ENCODE measurements around the gene XKR8. TPM values are rescaled to one million over a fixed set of nuclear protein-coding genes. Genes with fewer than 3 reads are reported as not detected.

XKR8 gene
- total RNA-seq, 1 donor = 5.9 TPM

DNA sequence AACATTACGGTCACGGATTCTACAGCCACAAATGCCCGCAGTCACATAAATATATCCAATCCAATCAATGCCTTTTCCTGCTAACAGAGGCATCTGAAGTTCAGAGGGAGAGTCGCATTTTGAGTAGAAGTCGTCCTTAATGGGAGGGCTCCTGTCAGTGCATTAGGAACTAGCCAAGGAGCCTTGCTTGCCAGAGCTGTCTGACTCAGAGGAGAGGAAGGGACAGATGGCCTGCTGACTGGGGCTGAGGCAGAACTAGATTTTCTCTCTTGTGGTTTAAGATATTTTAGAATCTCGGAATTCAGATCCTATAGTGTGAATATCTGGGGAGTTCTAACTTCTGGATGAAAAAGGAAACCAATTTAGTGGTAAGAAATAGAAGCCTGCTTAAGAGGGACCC is 10.6 kb downstream of the XKR8 start:
- H3K4me3 ChIP-seq (ENCODE audit: low read depth, low read length) = no peak overlapping the region
- peak; percentile 85 for DNase-seq (ENCODE audit: low read depth)
- TF ChIP-seq, protein P1, sequence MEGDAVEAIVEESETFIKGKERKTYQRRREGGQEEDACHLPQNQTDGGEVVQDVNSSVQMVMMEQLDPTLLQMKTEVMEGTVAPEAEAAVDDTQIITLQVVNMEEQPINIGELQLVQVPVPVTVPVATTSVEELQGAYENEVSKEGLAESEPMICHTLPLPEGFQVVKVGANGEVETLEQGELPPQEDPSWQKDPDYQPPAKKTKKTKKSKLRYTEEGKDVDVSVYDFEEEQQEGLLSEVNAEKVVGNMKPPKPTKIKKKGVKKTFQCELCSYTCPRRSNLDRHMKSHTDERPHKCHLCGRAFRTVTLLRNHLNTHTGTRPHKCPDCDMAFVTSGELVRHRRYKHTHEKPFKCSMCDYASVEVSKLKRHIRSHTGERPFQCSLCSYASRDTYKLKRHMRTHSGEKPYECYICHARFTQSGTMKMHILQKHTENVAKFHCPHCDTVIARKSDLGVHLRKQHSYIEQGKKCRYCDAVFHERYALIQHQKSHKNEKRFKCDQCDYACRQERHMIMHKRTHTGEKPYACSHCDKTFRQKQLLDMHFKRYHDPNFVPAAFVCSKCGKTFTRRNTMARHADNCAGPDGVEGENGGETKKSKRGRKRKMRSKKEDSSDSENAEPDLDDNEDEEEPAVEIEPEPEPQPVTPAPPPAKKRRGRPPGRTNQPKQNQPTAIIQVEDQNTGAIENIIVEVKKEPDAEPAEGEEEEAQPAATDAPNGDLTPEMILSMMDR (IDR thresholded peaks at IDR 0.05; ENCODE audit: insufficient read depth, low read length) = no peak

DNA sequence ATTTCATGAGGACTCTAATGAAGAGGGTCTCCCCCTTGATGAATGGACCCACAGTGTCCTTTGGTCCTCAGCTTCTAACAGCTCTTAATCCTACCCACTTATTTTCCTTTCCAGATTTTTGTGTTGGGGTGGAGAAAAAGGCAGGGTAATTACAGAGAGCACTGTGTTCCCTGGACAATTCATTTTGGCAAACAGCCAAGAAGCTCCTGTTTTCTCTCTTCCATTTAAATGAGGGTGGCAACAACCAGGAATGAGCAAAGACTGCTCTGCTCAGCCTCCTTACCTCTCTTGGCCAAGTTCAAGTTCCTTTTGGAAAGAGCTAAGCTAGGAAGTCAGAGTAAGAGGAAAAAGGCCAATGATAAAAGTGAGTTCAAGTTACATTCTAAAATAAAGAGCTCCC is 11.9 kb downstream of the XKR8 start:
- peak; percentile 59 for DNase-seq (ENCODE audit: low read depth)
- TF ChIP-seq, protein P1 (IDR thresholded peaks at IDR 0.05; ENCODE audit: insufficient read depth, low read length) = no peak

DNA sequence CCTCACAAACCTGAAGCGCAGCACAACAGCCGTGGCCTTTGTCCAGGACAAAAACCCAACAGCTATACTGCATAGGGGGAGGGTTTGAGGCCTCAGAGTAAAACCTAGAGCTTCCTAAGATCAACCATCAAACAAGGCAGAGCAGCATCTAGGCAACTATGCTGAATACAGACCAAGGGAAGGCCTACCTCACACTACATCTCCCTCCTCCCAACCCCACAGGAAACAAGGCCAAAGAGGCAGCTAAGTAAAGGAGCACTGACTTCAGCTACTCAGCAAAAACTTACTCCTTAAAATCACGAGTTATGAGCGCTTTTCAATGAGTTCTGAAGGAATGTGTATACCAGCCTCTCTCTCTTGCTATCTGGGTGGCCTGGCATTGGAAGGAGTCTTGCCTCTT is 12.4 kb downstream of the XKR8 start:
- DNase-seq (ENCODE audit: low read depth) = no peak
- TF ChIP-seq, protein P1 (IDR thresholded peaks at IDR 0.05; ENCODE audit: insufficient read depth, low read length) = no peak
- H3K4me3 ChIP-seq (ENCODE audit: low read depth, low read length) = no peak overlapping the region

More for the DNA sequence above, 11.9 kb downstream of the XKR8 start:
- no peak overlapping the region for H3K4me3 ChIP-seq (ENCODE audit: low read depth, low read length)

DNA sequence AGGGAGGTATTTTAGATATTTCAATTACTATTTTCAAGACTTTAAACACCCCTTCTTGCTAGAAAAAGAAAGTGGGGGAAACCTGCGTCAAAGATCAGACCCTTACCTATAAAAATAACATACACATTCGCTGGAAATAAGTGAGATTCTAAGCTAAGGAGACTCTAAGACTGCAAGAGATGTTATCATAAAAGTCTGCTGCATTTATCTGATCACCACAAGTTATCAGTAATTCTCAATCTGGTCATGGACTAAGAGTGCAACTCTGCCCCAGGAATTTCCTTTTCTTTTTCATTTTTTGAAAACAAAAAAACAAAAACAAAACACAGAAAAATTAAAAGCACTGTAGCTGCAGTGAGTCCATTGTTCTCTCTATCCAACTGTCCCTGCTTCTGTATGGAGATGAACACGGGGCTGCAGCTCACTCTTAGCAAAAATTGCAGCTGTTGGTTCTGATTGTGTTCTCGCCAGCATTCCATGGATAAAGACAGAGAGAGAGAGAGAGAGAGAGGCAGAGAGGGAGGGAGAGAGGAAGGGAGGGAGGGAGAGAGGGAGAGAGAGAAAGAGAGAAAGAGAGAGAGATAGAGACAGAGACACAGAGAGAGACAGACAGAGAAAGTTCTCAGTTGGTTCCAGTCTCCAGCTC is 14.1 kb downstream of the XKR8 start:
- no peak for DNase-seq (ENCODE audit: low read depth)
- TF ChIP-seq, protein P1 (IDR thresholded peaks at IDR 0.05; ENCODE audit: insufficient read depth, low read length) = no peak
- H3K4me3 ChIP-seq (ENCODE audit: low read depth, low read length) = no peak overlapping the region

DNA sequence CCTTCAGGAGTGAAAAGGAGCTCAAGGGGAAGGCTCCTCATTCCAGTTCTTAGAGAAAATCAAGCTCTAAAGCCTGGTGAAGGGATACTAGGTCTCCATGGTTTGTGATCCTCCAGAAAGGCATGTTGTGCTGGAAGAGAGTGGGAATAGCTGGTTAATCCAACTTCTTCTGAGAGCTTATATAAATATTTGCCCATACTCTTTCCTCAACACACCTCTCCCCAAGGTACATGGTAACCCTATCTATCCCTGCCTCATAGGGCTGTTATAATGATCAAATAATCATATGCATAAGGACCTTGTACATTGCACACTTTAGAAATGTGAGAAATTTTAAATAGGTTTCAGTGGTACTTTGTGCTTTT is 14.6 kb downstream of the XKR8 start:
- TF ChIP-seq, protein P1 (IDR thresholded peaks at IDR 0.05; ENCODE audit: insufficient read depth, low read length) = no peak
- DNase-seq (ENCODE audit: low read depth) = no peak
- H3K4me3 ChIP-seq (ENCODE audit: low read depth, low read length) = no peak overlapping the region

DNA sequence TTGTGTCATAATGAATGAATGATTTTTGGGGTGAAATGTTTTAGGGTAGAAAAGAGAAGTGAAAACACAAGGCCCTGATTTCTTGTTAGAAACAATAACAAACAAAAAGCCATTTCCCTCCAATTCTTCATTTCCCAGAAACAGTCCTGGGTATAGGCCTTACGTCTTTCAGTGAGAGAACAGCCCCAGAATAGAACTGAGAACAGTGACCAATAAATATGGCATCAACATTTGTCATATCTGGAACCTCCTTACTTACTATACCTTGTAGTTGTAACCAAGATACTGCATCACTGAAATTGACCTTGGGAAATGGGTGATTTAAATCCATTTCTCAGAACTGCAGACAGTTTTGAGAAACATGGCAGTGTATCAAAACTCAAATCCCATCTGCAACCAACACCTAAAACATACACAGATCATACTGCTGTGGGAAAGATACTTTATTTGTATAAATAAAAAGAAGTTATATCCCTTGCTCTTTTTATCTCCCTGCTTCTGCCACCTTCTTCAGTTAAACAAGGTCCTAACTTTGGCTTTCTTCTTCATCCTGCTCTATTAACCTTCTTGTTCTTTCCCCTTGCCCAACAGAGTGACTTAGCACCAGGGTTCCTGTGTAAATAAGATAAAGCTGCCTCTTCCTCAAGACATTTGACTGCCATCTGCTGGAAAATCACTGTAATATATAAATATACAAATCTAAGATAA is 19.5 kb downstream of the XKR8 start:
- TF ChIP-seq, protein P1 (IDR thresholded peaks at IDR 0.05; ENCODE audit: insufficient read depth, low read length) = peak; percentile 54
- DNase-seq (ENCODE audit: low read depth) = peak; percentile 87

More for the DNA sequence above, 19.5 kb downstream of the XKR8 start:
- H3K4me3 ChIP-seq (ENCODE audit: low read depth, low read length) = no peak overlapping the region
